ENCODE measurements around the gene VSTM1.
"Not testable (repeated sequence)": the region's sequence is repeated elsewhere in the genome, so short reads cannot be mapped to it uniquely, and the experiment has no call there.

Gene VSTM1

DNA sequence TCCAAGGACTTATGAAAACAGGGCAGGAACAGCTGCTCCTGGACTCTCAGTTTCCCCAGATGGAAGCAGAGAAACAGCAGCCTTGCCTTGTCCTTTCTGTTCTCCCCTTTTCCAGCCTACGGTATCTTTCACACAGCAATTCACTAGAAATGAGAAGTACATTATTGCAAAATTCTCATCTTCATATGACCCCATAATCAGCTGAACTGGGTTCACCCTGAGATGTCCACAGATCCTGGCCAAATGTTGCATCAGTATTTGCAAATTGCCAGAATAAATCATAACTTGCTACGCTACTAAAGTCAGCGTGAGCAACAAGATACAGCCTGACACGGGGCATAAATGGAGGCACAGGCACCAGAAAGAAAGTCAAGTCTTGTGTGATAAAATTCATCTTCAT is 16.1 kb downstream of the VSTM1 start:
- Histone ChIP-seq H3K9ac (ENCODE audit: low read depth, low read length) (no peak overlapping the region), H3K36me3 (ENCODE audit: insufficient read depth, low read depth, low read length) (no peaks in the 10 kb centered on the region), H3K27me3 (ENCODE audit: insufficient read depth, low read length) (no peaks in the 10 kb centered on the region), H3K9me3 (ENCODE audit: insufficient read depth, low read depth, low read length) (no peaks in the 10 kb centered on the region), H3K27ac (ENCODE audit: low read length) (no peak overlapping the region), H3K4me1 (ENCODE audit: insufficient read depth, low read length) (no peaks in the 10 kb centered on the region), H3K4me3 (ENCODE audit: low read length) (no peak overlapping the region)

DNA sequence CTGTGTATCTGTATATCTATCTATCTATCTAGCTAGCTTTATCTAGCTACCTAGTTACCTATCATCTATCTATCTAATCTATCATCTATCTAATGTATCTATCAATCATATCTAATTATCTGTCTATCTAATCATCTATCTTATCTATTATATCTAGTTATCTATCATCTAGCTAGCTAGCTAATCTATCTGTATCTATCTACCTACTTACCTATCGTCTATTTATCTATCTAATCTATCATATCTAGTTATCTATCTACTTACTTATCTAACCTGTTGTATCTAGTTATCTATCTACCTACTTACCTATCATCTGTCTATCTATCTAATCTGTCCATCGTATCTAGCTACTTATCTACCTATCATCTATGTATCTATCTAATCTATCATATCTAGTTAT is 17.9 kb downstream of the VSTM1 start:
- Histone ChIP-seq H3K9me3 (ENCODE audit: insufficient read depth, low read depth, low read length) (no peaks in the 10 kb centered on the region), H3K36me3 (ENCODE audit: insufficient read depth, low read depth, low read length) (no peaks in the 10 kb centered on the region), H3K27me3 (ENCODE audit: insufficient read depth, low read length) (no peaks in the 10 kb centered on the region), H3K4me1 (ENCODE audit: insufficient read depth, low read length) (no peaks in the 10 kb centered on the region), H3K27ac (ENCODE audit: low read length) (no peak overlapping the region), H3K9ac (ENCODE audit: low read depth, low read length) (no peak overlapping the region), H3K4me3 (ENCODE audit: low read length) (no peak overlapping the region)

DNA sequence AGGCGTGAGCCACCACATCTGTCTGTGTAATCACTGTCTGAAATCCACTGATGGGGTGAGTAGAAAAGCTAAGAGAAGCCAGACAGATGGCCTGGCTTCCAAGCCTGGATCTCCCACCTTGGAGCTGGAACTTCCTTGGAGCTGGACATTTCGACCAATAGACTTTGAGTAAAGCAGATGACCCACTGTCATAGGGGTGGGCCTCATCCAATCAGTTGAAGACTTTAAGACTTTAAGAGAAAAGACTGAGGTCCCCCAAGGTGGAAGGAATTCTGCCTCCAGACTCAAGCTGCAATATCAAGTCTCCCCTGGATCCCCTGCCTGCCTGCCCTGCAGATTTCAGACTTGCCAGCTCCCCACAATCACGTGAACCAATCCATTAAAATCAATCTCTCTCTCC is 20.7 kb downstream of the VSTM1 start:
- no peak overlapping the region for H3K4me3 ChIP-seq (ENCODE audit: low read length)
- no peak overlapping the region for H3K27ac ChIP-seq (ENCODE audit: low read length)

DNA sequence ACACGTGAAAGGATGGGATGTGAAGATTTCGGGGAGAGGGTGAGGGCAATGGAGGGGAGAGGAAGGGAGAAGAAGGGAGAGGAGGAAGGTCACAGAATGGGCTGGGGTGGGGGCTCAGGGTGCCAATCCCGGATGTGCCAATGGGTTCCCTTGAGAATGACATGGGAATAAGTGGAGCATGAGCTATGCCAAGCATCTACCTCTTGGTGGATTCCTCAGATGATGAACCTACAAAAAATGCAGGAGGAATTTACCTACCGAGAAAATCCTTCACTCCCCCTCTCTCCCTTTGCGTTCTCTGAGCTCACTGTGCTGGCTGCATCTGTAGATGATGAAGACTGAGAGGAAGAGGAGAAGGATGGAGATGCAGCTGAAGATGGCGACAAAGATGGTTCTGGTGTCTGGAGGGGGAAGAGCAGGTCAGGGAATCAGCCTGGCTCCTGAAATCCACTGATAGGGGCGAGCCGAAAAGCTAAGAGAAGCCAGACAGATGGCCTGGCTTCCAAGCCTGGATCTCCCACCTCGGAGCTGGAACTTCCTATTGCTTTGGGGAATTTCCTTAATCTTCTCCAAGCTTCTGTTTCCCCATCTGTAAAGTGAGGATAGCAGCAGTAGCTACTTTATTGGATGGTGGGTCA is 21.6 kb downstream of the VSTM1 start:
- Histone ChIP-seq H3K9ac (ENCODE audit: low read depth, low read length) (no peak overlapping the region), H3K4me3 (ENCODE audit: low read length) (no peak overlapping the region), H3K4me1 (ENCODE audit: insufficient read depth, low read length) (no peaks in the 10 kb centered on the region; the same call in 1 of the 2 replicates), H3K36me3 (ENCODE audit: insufficient read depth, low read depth, low read length) (no peaks in the 10 kb centered on the region), H3K9me3 (ENCODE audit: insufficient read depth, low read depth, low read length) (no peaks in the 10 kb centered on the region), H3K27me3 (ENCODE audit: insufficient read depth, low read length) (no peaks in the 10 kb centered on the region), H3K27ac (ENCODE audit: low read length) (no peak overlapping the region)

More for the DNA sequence above, 20.7 kb downstream of the VSTM1 start:
- Histone ChIP-seq H3K9ac (ENCODE audit: low read depth, low read length) (no peak overlapping the region), H3K27me3 (ENCODE audit: insufficient read depth, low read length) (no peaks in the 10 kb centered on the region), H3K36me3 (ENCODE audit: insufficient read depth, low read depth, low read length) (no peaks in the 10 kb centered on the region), H3K4me1 (ENCODE audit: insufficient read depth, low read length) (no peaks in the 10 kb centered on the region; the same call in 1 of the 2 replicates), H3K9me3 (ENCODE audit: insufficient read depth, low read depth, low read length) (no peaks in the 10 kb centered on the region)

DNA sequence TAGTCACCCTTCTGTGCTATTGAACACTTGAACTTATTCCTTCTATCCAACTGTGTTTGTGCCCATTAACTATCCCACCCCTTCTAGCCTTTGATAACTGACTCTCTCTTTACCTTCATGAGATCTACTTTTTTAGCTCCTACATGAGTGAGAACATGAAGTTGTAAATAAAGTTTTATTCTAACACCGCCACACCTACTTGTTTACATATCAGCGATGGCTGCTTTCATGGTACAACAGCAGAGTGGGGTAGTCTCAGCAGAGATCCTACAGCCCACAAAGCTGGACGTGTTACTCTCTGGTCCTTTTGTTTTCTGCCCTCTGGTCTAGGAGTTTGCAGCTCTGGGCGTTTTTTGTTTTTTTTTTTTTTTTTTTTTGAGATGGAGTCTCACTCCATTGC is 23.7 kb downstream of the VSTM1 start:
- Histone ChIP-seq H3K27me3 (ENCODE audit: insufficient read depth, low read length) (no peaks in the 10 kb centered on the region), H3K4me1 (ENCODE audit: insufficient read depth, low read length) (peaks cover 7% of the 10 kb centered on the region; the same call in 1 of the 2 replicates), H3K9ac (ENCODE audit: low read depth, low read length) (no peak overlapping the region), H3K36me3 (ENCODE audit: insufficient read depth, low read depth, low read length) (no peaks in the 10 kb centered on the region), H3K27ac (ENCODE audit: low read length) (no peak overlapping the region), H3K9me3 (ENCODE audit: insufficient read depth, low read depth, low read length) (no peaks in the 10 kb centered on the region), H3K4me3 (ENCODE audit: low read length) (no peak overlapping the region)

DNA sequence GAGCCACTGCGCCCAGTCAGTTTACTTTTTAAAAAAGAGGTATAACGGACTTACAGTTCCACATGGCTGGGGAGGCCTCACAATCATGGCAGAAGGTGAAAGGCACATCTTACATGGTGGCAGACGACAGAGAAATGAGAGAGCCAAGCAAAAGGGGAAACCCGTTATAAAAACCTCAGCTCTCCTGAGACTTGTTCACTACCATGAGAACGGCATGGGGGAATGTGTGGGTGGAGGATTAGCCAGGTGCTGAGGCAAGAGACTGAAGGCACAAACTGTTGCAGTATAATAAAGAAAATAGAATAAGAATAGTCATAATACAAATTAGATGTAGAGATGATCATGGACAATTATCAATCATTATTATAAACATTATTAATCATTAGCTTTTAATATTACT is 27.2 kb downstream of the VSTM1 start:
- H3K27me3 ChIP-seq (ENCODE audit: insufficient read depth, low read length); H3K36me3 ChIP-seq (ENCODE audit: insufficient read depth, low read depth, low read length); H3K4me3 ChIP-seq (ENCODE audit: low read length); H3K9me3 ChIP-seq (ENCODE audit: insufficient read depth, low read depth, low read length); H3K27ac ChIP-seq (ENCODE audit: low read length): not testable (repeated sequence)
- H3K4me1 ChIP-seq (ENCODE audit: insufficient read depth, low read length): peaks cover 12% of the 10 kb centered on the region; the same call in 1 of the 2 replicates
- peak overlapping the region; percentile 20; the same call in 1 of the 2 replicates for H3K9ac ChIP-seq (ENCODE audit: low read depth, low read length)

DNA sequence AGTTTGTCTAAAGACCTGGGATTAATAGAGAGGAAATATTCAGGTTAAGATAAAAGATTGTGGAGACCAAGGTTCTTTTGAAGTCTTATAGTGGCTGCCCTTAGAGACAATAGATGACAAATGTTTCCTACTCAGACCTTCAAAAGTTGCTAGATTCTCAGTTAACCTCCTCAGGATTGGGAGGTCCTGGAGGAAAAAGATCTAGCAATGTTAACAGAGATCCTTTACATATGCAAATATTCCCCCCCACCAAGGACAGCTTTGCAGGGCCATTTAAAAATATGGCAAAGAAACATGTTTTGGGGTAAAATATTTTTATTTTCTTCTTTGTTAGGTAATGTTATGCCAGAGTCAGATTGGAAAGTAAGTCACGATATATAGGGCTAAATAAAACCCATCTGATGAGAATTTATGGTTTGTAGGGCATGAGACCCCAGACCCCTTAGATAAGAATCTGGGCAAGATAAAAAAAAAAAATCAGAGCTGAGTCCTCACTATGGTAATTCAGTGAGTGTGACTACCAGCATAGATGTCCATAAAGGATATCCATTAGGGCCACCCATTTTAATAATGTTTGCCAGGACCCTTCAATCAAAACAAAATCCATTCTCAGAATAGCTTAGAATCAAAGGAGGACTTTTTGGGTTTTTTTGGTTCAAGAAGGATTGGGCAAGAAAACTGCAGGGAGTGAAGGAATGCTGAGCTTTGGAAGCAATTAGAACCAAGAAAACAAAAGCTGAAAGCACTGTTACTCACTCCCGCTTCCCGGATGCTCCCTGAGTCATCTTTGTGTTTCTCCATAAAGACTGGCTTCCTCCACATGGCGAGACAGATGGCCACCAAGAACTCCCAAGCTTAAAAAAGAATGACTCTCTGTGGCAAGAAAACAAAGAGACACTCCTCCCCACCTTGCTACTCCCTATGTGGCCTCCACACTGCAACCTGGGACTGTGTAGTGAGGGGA is 28.2 kb downstream of the VSTM1 start:
- Histone ChIP-seq H3K36me3 (ENCODE audit: insufficient read depth, low read depth, low read length) (no peaks in the 10 kb centered on the region), H3K9ac (ENCODE audit: low read depth, low read length) (peak overlapping the region; percentile 47; the same call in 1 of the 2 replicates), H3K27ac (ENCODE audit: low read length) (peak overlapping the region; percentile 66)

DNA sequence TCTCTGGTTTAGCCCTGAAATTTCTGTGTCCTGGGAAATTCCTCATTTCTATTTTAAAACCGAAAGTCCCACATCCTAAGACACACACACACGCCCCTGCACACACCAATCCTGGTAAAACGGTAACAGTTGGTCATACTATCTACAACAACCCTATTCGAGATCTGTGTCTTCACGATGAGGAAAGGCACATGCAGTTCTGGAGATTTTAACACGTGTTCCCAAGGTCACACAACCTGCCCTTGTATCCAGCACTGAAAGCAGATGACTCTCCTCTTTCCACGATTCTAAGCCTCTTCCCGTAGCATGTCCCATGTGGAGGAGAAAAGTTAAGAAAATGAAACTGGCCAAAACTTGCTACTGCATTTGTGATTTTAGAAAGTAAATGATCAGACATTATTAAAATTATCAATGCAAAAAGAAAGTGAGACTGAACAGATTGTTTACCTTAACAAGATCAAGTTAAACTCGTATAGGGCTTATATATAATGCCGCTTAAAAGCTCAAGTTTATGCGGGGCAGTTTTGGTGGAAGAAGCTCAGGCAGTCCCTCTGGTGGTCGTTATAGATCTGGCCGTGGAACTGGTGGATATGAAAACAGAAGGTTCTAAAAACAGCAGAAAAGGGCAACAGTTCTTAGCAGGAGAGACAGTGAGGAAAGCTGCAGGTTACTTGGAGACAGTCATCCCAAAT is 32.7 kb downstream of the VSTM1 start:
- no peaks in the 10 kb centered on the region for H3K9me3 ChIP-seq (ENCODE audit: insufficient read depth, low read depth, low read length)
- no peak overlapping the region for H3K9ac ChIP-seq (ENCODE audit: low read depth, low read length)
- H3K4me3 ChIP-seq (ENCODE audit: low read length): no peak overlapping the region
- no peaks in the 10 kb centered on the region for H3K27me3 ChIP-seq (ENCODE audit: insufficient read depth, low read length)
- peaks cover 12% of the 10 kb centered on the region; the same call in 1 of the 2 replicates for H3K4me1 ChIP-seq (ENCODE audit: insufficient read depth, low read length)
- no peaks in the 10 kb centered on the region for H3K36me3 ChIP-seq (ENCODE audit: insufficient read depth, low read depth, low read length)
- H3K27ac ChIP-seq (ENCODE audit: low read length): no peak overlapping the region

More for the DNA sequence above, 28.2 kb downstream of the VSTM1 start:
- peak overlapping the region; percentile 12; the same call in 1 of the 2 replicates for H3K4me3 ChIP-seq (ENCODE audit: low read length)
- no peaks in the 10 kb centered on the region for H3K27me3 ChIP-seq (ENCODE audit: insufficient read depth, low read length)
- peaks cover 12% of the 10 kb centered on the region; the same call in 1 of the 2 replicates for H3K4me1 ChIP-seq (ENCODE audit: insufficient read depth, low read length)
- H3K9me3 ChIP-seq (ENCODE audit: insufficient read depth, low read depth, low read length): no peaks in the 10 kb centered on the region

DNA sequence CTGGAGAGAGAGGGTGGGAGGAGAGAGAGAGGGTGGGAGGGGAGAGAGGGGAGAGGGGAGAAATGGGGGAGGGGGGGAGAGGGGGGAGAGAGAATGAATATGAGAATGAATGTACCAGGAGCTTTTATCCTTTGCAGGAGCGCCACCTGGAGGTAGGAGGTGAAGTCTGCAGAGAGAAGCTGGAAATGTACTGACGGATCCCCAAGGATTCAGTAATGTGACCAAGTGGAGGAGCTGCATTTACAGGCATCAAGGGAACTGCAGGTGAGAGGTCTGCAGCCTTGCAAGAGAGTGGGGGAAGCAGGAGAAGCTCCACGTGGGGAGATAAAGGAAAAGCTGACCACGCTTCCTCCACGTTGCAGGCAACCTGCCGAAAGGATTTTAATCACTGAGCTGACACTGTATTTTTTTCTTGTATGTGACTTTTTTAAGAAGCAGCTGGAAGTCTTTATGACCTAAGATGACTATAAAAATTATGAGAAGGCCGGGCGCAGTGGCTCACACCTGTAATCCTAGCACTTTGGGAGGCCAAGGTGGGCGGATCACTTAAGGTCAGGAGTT is 33.7 kb downstream of the VSTM1 start:
- peaks cover 6% of the 10 kb centered on the region; the same call in 1 of the 2 replicates for H3K4me1 ChIP-seq (ENCODE audit: insufficient read depth, low read length)
- no peak overlapping the region for H3K27ac ChIP-seq (ENCODE audit: low read length)
- H3K36me3 ChIP-seq (ENCODE audit: insufficient read depth, low read depth, low read length): no peaks in the 10 kb centered on the region
- no peak overlapping the region for H3K4me3 ChIP-seq (ENCODE audit: low read length)
- H3K27me3 ChIP-seq (ENCODE audit: insufficient read depth, low read length): no peaks in the 10 kb centered on the region
- no peak overlapping the region for H3K9ac ChIP-seq (ENCODE audit: low read depth, low read length)
- H3K9me3 ChIP-seq (ENCODE audit: insufficient read depth, low read depth, low read length): no peaks in the 10 kb centered on the region

DNA sequence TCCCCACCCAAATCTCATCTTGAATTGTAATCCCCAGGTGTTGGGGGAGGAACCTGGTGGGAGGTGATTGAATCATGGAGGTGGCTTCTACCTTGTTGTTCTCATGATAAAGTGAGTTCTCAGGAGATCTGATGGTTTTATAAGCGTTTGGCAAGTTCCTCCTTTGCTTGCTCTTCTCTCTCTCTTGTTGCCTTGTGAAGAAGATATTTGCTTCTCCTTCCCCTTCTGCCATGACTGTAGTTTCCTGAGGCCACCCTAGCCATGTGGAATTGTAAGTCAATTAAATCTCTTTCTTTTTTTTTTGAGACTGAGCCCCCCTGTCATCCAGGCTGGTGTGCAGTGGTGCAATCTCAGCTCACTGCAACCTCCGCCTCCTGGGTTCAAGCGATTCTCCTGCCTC is 34.4 kb downstream of the VSTM1 start:
- H3K36me3 ChIP-seq (ENCODE audit: insufficient read depth, low read depth, low read length): no peaks in the 10 kb centered on the region
- H3K4me1 ChIP-seq (ENCODE audit: insufficient read depth, low read length): no peaks in the 10 kb centered on the region; the same call in 1 of the 2 replicates
- H3K27me3 ChIP-seq (ENCODE audit: insufficient read depth, low read length): 0 out of 2 replicates have a peak, but pooled peaks cover 6% of the 10 kb centered on the region
- H3K9ac ChIP-seq (ENCODE audit: low read depth, low read length): no peak overlapping the region
- H3K4me3 ChIP-seq (ENCODE audit: low read length): no peak overlapping the region
- H3K9me3 ChIP-seq (ENCODE audit: insufficient read depth, low read depth, low read length): no peaks in the 10 kb centered on the region
- H3K27ac ChIP-seq (ENCODE audit: low read length): no peak overlapping the region

DNA sequence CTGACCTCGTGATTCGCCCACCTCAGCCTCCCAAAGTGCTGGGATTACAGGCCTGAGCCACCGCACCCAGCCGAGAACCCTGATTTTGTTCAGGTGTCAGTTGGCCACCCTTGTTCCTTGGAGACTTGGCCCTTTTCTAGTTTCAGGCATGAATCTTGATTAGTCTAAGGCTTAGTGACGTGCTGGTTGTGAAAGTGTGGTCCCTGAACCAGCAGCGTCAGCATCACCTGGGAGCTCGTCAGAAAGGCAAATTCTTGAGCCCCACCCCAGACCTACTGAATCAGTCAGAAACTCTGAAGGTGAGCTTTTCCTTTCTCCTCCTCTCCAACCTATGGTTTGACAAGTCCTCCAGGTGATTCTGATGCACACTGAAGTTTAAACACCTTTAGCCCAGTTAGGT is 37.0 kb downstream of the VSTM1 start:
- no peak overlapping the region for H3K27ac ChIP-seq (ENCODE audit: low read length)
- H3K4me1 ChIP-seq (ENCODE audit: insufficient read depth, low read length): no peaks in the 10 kb centered on the region
- H3K4me3 ChIP-seq (ENCODE audit: low read length): no peak overlapping the region
- no peaks in the 10 kb centered on the region for H3K36me3 ChIP-seq (ENCODE audit: insufficient read depth, low read depth, low read length)
- H3K9ac ChIP-seq (ENCODE audit: low read depth, low read length): no peak overlapping the region
- H3K9me3 ChIP-seq (ENCODE audit: insufficient read depth, low read depth, low read length): no peaks in the 10 kb centered on the region
- H3K27me3 ChIP-seq (ENCODE audit: insufficient read depth, low read length): 0 out of 2 replicates have a peak, but pooled peaks cover 6% of the 10 kb centered on the region
